NCI-H748 (cell line): ENCODE results near the gene ADCY2.

ENCODE experiments used
- DNase-seq: peaks from one replicate; lab custom pipeline; 2025; ENCODE audit not compliant: unreplicated experiment; lab: John Stamatoyannopoulos, UW

The ADCY2 gene

GRCh38 chr5:7816535-7816901 lies 420.6 kb downstream of the ADCY2 start:
- DNase-seq, result no peak

GRCh38 chr5:7822449-7822848 lies 426.5 kb downstream of the ADCY2 start:
- no peak for DNase-seq

GRCh38 chr5:7823594-7823993 lies 427.7 kb downstream of the ADCY2 start:
- no peak for DNase-seq

- peak; percentile 71 for DNase-seq
Observed at GRCh38 chr5:7824995-7825394, 429.1 kb downstream of the ADCY2 start.

GRCh38 chr5:7825630-7826029 lies 429.7 kb downstream of the ADCY2 start:
- no peak for DNase-seq

- no peak for DNase-seq
Observed at GRCh38 chr5:7827610-7828009, 431.7 kb downstream of the ADCY2 start.

GRCh38 chr5:7828269-7828668 lies 432.3 kb downstream of the ADCY2 start:
- DNase-seq, result no peak

GRCh38 chr5:7834982-7835381 lies 439.0 kb downstream of the ADCY2 start:
- DNase-seq, result no peak

GRCh38 chr5:7837403-7837802 lies 441.5 kb downstream of the ADCY2 start:
- DNase-seq, result no peak

GRCh38 chr5:7842531-7842930 lies 446.6 kb downstream of the ADCY2 start:
- no peak for DNase-seq

GRCh38 chr5:7844901-7845300 lies 449.0 kb downstream of the ADCY2 start:
- no peak for DNase-seq

- no peak for DNase-seq
Observed at GRCh38 chr5:7845557-7845956, 449.6 kb downstream of the ADCY2 start.

- DNase-seq, result no peak
Observed at GRCh38 chr5:7846327-7846726, 450.4 kb downstream of the ADCY2 start.

GRCh38 chr5:7848296-7848695 lies 452.4 kb downstream of the ADCY2 start:
- no peak for DNase-seq

- peak; percentile 88 for DNase-seq
Observed at GRCh38 chr5:7849681-7850394, 453.9 kb downstream of the ADCY2 start.

- DNase-seq, result peak; percentile 96
Observed at GRCh38 chr5:7850395-7851239, 454.7 kb downstream of the ADCY2 start, which contains the start of gene CFAP90. Gene CFAP90, minus strand, starts transcription at chr5:7851133. Its CDS starts 112 bp downstream, at chr5:7851021.

- no peak for DNase-seq
Observed at GRCh38 chr5:7851240-7851592, 455.3 kb downstream of the ADCY2 start.

GRCh38 chr5:7851617-7852289 lies 455.8 kb downstream of the ADCY2 start:
- DNase-seq, result peak; percentile 73

- DNase-seq, result no peak
Observed at GRCh38 chr5:7852542-7852941, 456.6 kb downstream of the ADCY2 start.

- DNase-seq, result no peak
Observed at GRCh38 chr5:7852988-7853387, 457.1 kb downstream of the ADCY2 start.

- DNase-seq, result no peak
Observed at GRCh38 chr5:7855611-7856010, 459.7 kb downstream of the ADCY2 start.

- peak; percentile 85 for DNase-seq
Observed at GRCh38 chr5:7856855-7857254, 460.9 kb downstream of the ADCY2 start.
